GM21367 (cell line): ENCODE data around the gene XCL1.
A peak's percentile ranks its signal among the peaks of the same experiment; 100 is the strongest.

Experiments used
- ATAC-seq: cut with Tn5 transposase; IDR thresholded peaks from one replicate; pipeline ENCODE4 v1.9.1; 2021; ENCODE audit not compliant: unreplicated experiment

The XCL1 gene

GRCh38 chr1:168603501-168604110 lies 27.2 kb downstream of the XCL1 start:
- ATAC-seq, result peak; percentile 58

GRCh38 chr1:168605443-168605842 lies 29.0 kb downstream of the XCL1 start:
- no peak for ATAC-seq

GRCh38 chr1:168606096-168606495 lies 29.7 kb downstream of the XCL1 start:
- ATAC-seq, result no peak

- no peak for ATAC-seq
Measured at GRCh38 chr1:168607872-168608428, 31.5 kb downstream of the XCL1 start.

- no peak for ATAC-seq
Measured at GRCh38 chr1:168608796-168609715, 32.7 kb downstream of the XCL1 start.

GRCh38 chr1:168609741-168610510 lies 33.5 kb downstream of the XCL1 start:
- no peak for ATAC-seq

GRCh38 chr1:168613038-168613451 lies 36.6 kb downstream of the XCL1 start:
- no peak for ATAC-seq

GRCh38 chr1:168613691-168614231 lies 37.4 kb downstream of the XCL1 start:
- ATAC-seq, result no peak

GRCh38 chr1:168614235-168614634 lies 37.8 kb downstream of the XCL1 start:
- ATAC-seq, result no peak

GRCh38 chr1:168615965-168616364 lies 39.6 kb downstream of the XCL1 start:
- ATAC-seq, result no peak

GRCh38 chr1:168617974-168618750 lies 41.8 kb downstream of the XCL1 start:
- no peak for ATAC-seq

GRCh38 chr1:168618886-168619285 lies 42.5 kb downstream of the XCL1 start:
- ATAC-seq, result no peak

GRCh38 chr1:168621356-168621755 lies 45.0 kb downstream of the XCL1 start:
- ATAC-seq, result no peak

GRCh38 chr1:168623003-168623828 lies 46.8 kb downstream of the XCL1 start:
- no peak for ATAC-seq

GRCh38 chr1:168623831-168624230 lies 47.4 kb downstream of the XCL1 start:
- ATAC-seq, result no peak

GRCh38 chr1:168626326-168626725 lies 49.9 kb downstream of the XCL1 start:
- ATAC-seq, result no peak

GRCh38 chr1:168627370-168627769 lies 51.0 kb downstream of the XCL1 start:
- ATAC-seq, result no peak

- no peak for ATAC-seq
Measured at GRCh38 chr1:168628807-168629206, 52.4 kb downstream of the XCL1 start.

- no peak for ATAC-seq
Measured at GRCh38 chr1:168629466-168629865, 53.1 kb downstream of the XCL1 start.
